H1 (cell line): ENCODE data around the gene CCDC88C.

Experiments
- EP300 ChIP-seq, 2 experiments: IDR thresholded peaks; 1 replicate in 1 of 2; 2 replicates in 1 of 2; pipeline ENCODE4 v1.6.1; 2011 to 2012; ENCODE audit warnings: low read depth in 2 of 2, low read length in 2 of 2, mild to moderate bottlenecking in 2 of 2, borderline replicate concordance in 1 of 2, inconsistent platforms in 1 of 2, moderate library complexity in 1 of 2
- TF ChIP-seq, protein P1 (sequence below), 3 experiments: IDR thresholded peaks; 1 replicate in 2 of 3; 2 replicates in 1 of 3; pipeline versions ENCODE4 v1.5.1 to v1.6.1; 2011; ENCODE audit warnings: low read length in 3 of 3, mild to moderate bottlenecking in 3 of 3, inconsistent platforms in 2 of 3, low read depth in 1 of 3, moderate library complexity in 1 of 3; ENCODE audit not compliant: insufficient read depth in 1 of 3; ENCODE audit errors: control extremely low read depth in 1 of 3

DNA sequence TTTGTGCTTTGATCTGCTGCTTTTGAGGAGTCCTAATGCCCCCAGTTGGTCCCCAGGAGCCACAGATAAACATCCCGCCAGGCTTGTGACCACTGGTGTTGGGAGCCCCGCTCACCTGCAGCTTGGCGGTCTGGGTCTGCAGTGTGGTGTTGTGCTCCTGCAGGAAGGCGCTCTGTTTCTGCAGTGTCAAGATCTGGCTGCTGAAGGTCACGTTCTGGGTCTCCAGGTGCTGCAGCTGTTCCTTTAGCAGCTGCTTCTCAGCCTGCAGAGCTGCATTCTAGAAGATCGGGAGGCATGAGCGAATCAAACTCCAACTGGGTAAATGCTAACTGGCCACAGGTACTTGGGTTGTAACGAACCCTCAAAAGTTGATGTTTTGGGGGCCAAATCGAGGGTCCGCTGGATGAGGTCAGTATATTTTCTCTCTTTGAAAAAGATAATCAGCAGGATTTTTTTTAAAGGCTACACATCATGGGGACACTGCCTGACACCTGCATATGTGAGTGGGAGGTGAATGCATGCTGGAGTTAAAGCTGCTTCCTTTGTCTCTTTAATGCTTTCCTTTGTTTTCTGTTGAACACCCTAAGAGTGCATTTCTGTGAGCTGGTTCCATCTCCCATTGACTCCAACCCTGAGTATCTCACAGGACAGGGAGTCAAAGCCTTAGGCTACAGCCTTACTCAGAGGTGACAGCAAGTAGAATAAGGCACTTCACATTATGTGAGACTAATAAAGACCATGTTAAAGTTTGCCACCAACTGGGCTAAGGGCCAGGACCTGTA is 111.8 kb downstream of the CCDC88C start:
- TF ChIP-seq, protein P1, sequence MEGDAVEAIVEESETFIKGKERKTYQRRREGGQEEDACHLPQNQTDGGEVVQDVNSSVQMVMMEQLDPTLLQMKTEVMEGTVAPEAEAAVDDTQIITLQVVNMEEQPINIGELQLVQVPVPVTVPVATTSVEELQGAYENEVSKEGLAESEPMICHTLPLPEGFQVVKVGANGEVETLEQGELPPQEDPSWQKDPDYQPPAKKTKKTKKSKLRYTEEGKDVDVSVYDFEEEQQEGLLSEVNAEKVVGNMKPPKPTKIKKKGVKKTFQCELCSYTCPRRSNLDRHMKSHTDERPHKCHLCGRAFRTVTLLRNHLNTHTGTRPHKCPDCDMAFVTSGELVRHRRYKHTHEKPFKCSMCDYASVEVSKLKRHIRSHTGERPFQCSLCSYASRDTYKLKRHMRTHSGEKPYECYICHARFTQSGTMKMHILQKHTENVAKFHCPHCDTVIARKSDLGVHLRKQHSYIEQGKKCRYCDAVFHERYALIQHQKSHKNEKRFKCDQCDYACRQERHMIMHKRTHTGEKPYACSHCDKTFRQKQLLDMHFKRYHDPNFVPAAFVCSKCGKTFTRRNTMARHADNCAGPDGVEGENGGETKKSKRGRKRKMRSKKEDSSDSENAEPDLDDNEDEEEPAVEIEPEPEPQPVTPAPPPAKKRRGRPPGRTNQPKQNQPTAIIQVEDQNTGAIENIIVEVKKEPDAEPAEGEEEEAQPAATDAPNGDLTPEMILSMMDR (IDR thresholded peaks at IDR 0.05; ENCODE audit: control extremely low read depth in 1 of 3, insufficient read depth in 1 of 3, low read depth in 1 of 3, low read length in 3 of 3): no peak
- TF ChIP-seq EP300 (IDR thresholded peaks at IDR 0.05; ENCODE audit: borderline replicate concordance in 1 of 2, low read depth in 2 of 2, low read length in 2 of 2): 0 out of 3 replicates have a peak, but pooled peaks of 1 of the 2 experiments have one; percentile 24
